HepG2 (cell line): ENCODE results near the gene SLC25A25. TPM values are rescaled to one million over a fixed set of nuclear protein-coding genes. Genes with fewer than 3 reads are reported as not detected.

Experiments used
- ATAC-seq: fragments of 200-7000 bp; cut with Tn5 transposase; 3 replicates; pipeline ENCODE4 v1.9.1; 2020; ENCODE audit warnings: mild to moderate bottlenecking, moderate library complexity
- BruUV-seq: library from RNA; stranded (reverse); fragments of 400-500 nt; replicated peaks from 2 replicates; lab custom pipeline; 2021; lab: Mats Ljungman, UMichigan
- CTCF ChIA-PET: fragments of 300-600 bp; formaldehyde crosslinking; extraction: SDS; loops from one replicate; lab custom pipeline; 2021; ENCODE audit warnings: low total read pairs, inconsistent platforms, low intra/inter-chr PET ratio; lab: Yijun Ruan, JAX
- POLR2A ChIA-PET: fragments of 350-600 bp; sonication (Branson Sonifier 250); formaldehyde crosslinking; loops from one replicate; lab custom pipeline; 2020; ENCODE audit warnings: antibody characterized with exemption, inconsistent platforms; lab: Yijun Ruan, JAX
- DNase-seq: peaks from one replicate; pipeline ENCODE4 v3.0.0-alpha.2; 2015; ENCODE audit warnings: low spot score
- FAIRE-seq: peaks from 3 replicates; lab custom pipeline; 2011; peaks lifted over from hg19 to GRCh38; lab: Jason Lieb, UNC
- H2AFZ ChIP-seq: one replicate; pipeline ENCODE4 v1.6.1; 2011; ENCODE audit warnings: low read length, inconsistent platforms
- H3K27ac ChIP-seq: fragments of 300-600 bp; 3 replicates; pipeline ENCODE4 v1.8.0; 2011; ENCODE audit warnings: mixed run types, mild to moderate bottlenecking, mixed read lengths, low read length, inconsistent platforms; ENCODE audit not compliant: insufficient read depth; ENCODE audit errors: extremely low read length
- H3K27me3 ChIP-seq, 2 experiments: fragments of 200-600 bp in 1 of 2; 2 replicates in 1 of 2; 3 replicates in 1 of 2; pipeline versions ENCODE4 v1.6.0 to v1.8.0; 2011; ENCODE audit warnings: low read length in 2 of 2, mild to moderate bottlenecking in 2 of 2, moderate library complexity in 2 of 2, inconsistent platforms in 1 of 2; ENCODE audit not compliant: insufficient read depth in 2 of 2, control insufficient read depth in 1 of 2
- H3K36me3 ChIP-seq, 2 experiments: fragments of 200-600 bp in 1 of 2; replicated peaks in 1 of 2; 2 replicates in 1 of 2; 3 replicates in 1 of 2; pipeline versions ENCODE4 v1.5.1 to v1.8.0; 2011; ENCODE audit warnings: low read length in 2 of 2, inconsistent platforms in 1 of 2; ENCODE audit not compliant: insufficient read depth in 2 of 2, control insufficient read depth in 1 of 2
- H3K4me1 ChIP-seq: 2 replicates; pipeline ENCODE4 v1.5.1; 2012; ENCODE audit warnings: low read length, inconsistent platforms; ENCODE audit not compliant: insufficient read depth
- H3K4me2 ChIP-seq: 2 replicates; pipeline ENCODE4 v1.6.0; 2011; ENCODE audit warnings: low read depth, low read length, inconsistent platforms
- H3K4me3 ChIP-seq, 3 experiments: fragments of 200-600 bp in 1 of 3; sonication (generic), shearing (Covaris generic) in 1 of 3; replicated peaks in 1 of 3; 2 replicates each; pipeline ENCODE4 v1.5.1; 2011 to 2016; ENCODE audit warnings: low read length in 3 of 3, inconsistent platforms in 2 of 3, low read depth in 2 of 3, mild to moderate bottlenecking in 2 of 3, control low read depth in 1 of 3, mixed read lengths in 1 of 3; ENCODE audit not compliant: insufficient read depth in 1 of 3
- H3K79me2 ChIP-seq: one replicate; pipeline ENCODE4 v1.6.1; 2011; ENCODE audit warnings: low read length, inconsistent platforms; ENCODE audit not compliant: insufficient read depth
- H3K9ac ChIP-seq: 2 replicates; pipeline ENCODE4 v1.6.0; 2011; ENCODE audit warnings: mild to moderate bottlenecking, low read depth, low read length, inconsistent platforms; ENCODE audit not compliant: insufficient read depth
- H3K9me3 ChIP-seq: 2 replicates; pipeline ENCODE4 v1.5.1; 2012; ENCODE audit warnings: mild to moderate bottlenecking, low read length
- H4K20me1 ChIP-seq: 2 replicates; pipeline ENCODE4 v1.6.0; 2011; ENCODE audit warnings: inconsistent platforms, mild to moderate bottlenecking, low read length, moderate library complexity; ENCODE audit not compliant: insufficient read depth
- E2F2 ChIP-seq: sonication (generic); formaldehyde crosslinking; IDR thresholded peaks from 2 replicates; pipeline ENCODE4 v1.4.0; 2020; ENCODE audit warnings: missing genetic modification reagents, borderline replicate concordance
- HMGXB3 ChIP-seq: sonication (generic); formaldehyde crosslinking; IDR thresholded peaks from 2 replicates; pipeline ENCODE4 v1.4.0; 2020; ENCODE audit warnings: missing genetic modification reagents, borderline replicate concordance
- MED1 ChIP-seq: sonication (generic); formaldehyde crosslinking; IDR thresholded peaks from 2 replicates; pipeline ENCODE4 v1.4.0; 2020; ENCODE audit warnings: missing genetic modification reagents
- NRL ChIP-seq: sonication (generic); formaldehyde crosslinking; IDR thresholded peaks from 2 replicates; pipeline ENCODE4 v1.5.0; 2020; ENCODE audit warnings: missing genetic modification reagents, mild to moderate bottlenecking, moderate library complexity, borderline replicate concordance
- POLR2G ChIP-seq: fragments of 200-400 bp; formaldehyde crosslinking; IDR thresholded peaks from 2 replicates; pipeline ENCODE4 v1.6.1; 2018; ENCODE audit warnings: mild to moderate bottlenecking, low read depth, low read length, moderate library complexity
- SETDB1 ChIP-seq: sonication (generic); formaldehyde crosslinking; IDR thresholded peaks from 2 replicates; pipeline ENCODE4 v1.5.1; 2020; ENCODE audit warnings: missing genetic modification reagents, mild to moderate bottlenecking, borderline replicate concordance
- SYNCRIP ChIP-seq: fragments of 200-400 bp; formaldehyde crosslinking; IDR thresholded peaks from 2 replicates; pipeline ENCODE4 v1.6.1; 2018; ENCODE audit warnings: mild to moderate bottlenecking, low read depth, low read length; ENCODE audit not compliant: insufficient read depth
- ZNF296 ChIP-seq: sonication (generic); formaldehyde crosslinking; conservative IDR thresholded peaks from 2 replicates; pipeline ENCODE4 v1.5.0; 2020; ENCODE audit warnings: mild to moderate bottlenecking, missing genetic modification reagents
- ZNF598 ChIP-seq: sonication (generic); formaldehyde crosslinking; IDR thresholded peaks from 2 replicates; pipeline ENCODE4 v1.5.1; 2020; ENCODE audit warnings: mild to moderate bottlenecking, missing genetic modification reagents, borderline replicate concordance
- WGBS: methylation state at CpG from one replicate; pipeline ENCODE4 v1.1.6; 2017; ENCODE audit warnings: low lambda C conversion rate; 5-methylcytosine and 5-hydroxymethylcytosine counted together
- in situ Hi-C: cut with HindIII; loops from 2 replicates; pipeline ENCODE4 v1.10.0; 2017; ENCODE audit warnings: low pct_unique_long_range_greater_than_20kb; ENCODE audit not compliant: extremely low pct_ligation_motif_present
- intact Hi-C: fragments of 100-400 bp; cut with micrococcal nuclease; formaldehyde crosslinking; loops from one replicate; pipeline ENCODE4 v1.10.0; 2022; ENCODE audit not compliant: unreplicated experiment
- polyA plus RNA-seq, 8 experiments: library from polyadenylated mRNA; depleted of rRNA in 3 of 8; stranded (reverse) in 7 of 8; unstranded in 1 of 8; fragments of >200 nt; fragmentation: Illumina TruSeq in 4 of 8; extraction: Trizol in 4 of 8; gene quantifications; 2 replicates each; pipeline versions ENCODE4 v1.2.1 to v1.2.3, GENCODE V29; 2011 to 2016; ENCODE audit warnings: low read depth in 4 of 8, missing spikeins in 1 of 8, mixed read lengths in 1 of 8; ENCODE audit not compliant: insufficient read depth in 1 of 8
- total RNA-seq, 5 experiments: library from RNA; depleted of rRNA; stranded (reverse); fragments of >200 nt; fragmentation: Illumina TruSeq; extraction: Trizol; gene quantifications; 2 replicates each; pipeline ENCODE4 v1.2.3, GENCODE V29; 2016; ENCODE audit warnings: low read depth in 1 of 5
- TF ChIP-seq, protein P1 (sequence below): sonication (generic); formaldehyde crosslinking; IDR thresholded peaks from 2 replicates; pipeline ENCODE4 v1.4.0; 2020; ENCODE audit warnings: missing genetic modification reagents
- TF ChIP-seq, protein P2 (sequence below): sonication (generic); formaldehyde crosslinking; IDR thresholded peaks from 2 replicates; pipeline ENCODE4 v1.4.0; 2020; ENCODE audit warnings: missing genetic modification reagents

The SLC25A25 gene
- total and polyA plus RNA-seq, 2 of the 13 experiments (the other 11 are each of a cell fraction or from before 2014, with no cell fraction given) = 10.5 to 24.8 TPM

DNA sequence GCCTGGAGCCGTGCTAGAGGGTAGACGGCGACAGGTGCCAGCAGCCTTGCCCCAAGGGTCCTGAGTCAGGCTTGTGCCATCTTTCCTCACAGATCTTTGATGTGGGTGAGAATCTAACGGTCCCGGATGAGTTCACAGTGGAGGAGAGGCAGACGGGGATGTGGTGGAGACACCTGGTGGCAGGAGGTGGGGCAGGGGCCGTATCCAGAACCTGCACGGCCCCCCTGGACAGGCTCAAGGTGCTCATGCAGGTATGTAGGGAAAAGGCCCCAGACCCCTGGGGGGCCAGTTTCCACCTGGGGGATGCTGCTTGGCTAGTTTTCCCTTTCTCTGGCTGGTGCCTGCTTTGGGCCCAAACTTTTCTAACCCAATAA lies 35.5 kb downstream of the SLC25A25 start (continued):
- no peak for TF ChIP-seq HMGXB3

DNA sequence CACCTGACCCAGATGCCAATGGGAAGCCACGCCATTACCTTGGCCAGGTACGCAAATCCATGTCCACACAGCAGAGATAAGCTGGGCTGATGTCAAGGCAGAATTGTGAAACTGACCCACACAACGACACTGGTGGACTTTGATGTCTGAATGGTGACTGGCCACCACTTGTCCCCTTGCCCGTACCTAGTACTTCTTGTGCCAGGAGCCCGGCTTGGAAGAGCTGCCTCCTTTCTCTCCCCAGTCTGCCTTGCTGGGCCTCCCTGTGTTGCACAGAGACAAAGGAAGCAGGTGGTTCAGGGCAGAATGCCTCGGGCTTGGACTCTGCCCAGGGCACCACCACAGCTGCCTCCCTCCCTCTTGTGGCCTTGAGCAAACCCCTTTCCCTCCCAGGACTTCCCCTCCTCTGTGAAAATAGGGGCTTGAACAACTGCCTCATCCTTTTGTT lies 36.2 kb downstream of the SLC25A25 start:
- Histone ChIP-seq H3K79me2 (peaks cover 24% of the 10 kb centered on the region), H3K4me2 (peak overlapping the region; percentile 61), H3K27ac (peak overlapping the region; percentile 90), H3K9me3 (no peaks in the 10 kb centered on the region), H3K27me3 (no peaks in the 10 kb centered on the region; a peak in 1 of 5 replicates), H3K4me3 (peak overlapping the region in 1 of 3 experiments; percentile 38; a peak in 2 of 6 replicates), H2AFZ (no peak overlapping the region), H3K9ac (peak overlapping the region; percentile 62), H3K4me1 (peaks cover 89% of the 10 kb centered on the region), H3K36me3 (peaks cover 23 to 57% of the 10 kb centered on the region in 2 experiments), H4K20me1 (peaks cover 16% of the 10 kb centered on the region; the same call in 1 of the 2 replicates)
- WGBS = 0% methylated on average over 3 of the region's 6 CpGs
- intact Hi-C loops = loop anchor here (5.0 kb wide), 1 partner anchor 37 kb away; the partner anchor contains the start of genes NAIF1 and SLC25A25
- no TSS peak for BruUV-seq
- peak; percentile 92 for FAIRE-seq
- ATAC-seq = peak; percentile 54
- ChIA-PET POLR2A (interaction anchor here (0.8 to 2.7 kb wide), 9 partner anchors 10 to 154 kb away, joined by 3 to 40 read pairs (median 6); partner anchors contain the start of gene NAIF1), CTCF (interaction anchor here (1.3 to 2.6 kb wide), 2 partner anchors 14 to 20 kb away, joined by 5 to 14 read pairs; no protein-coding TSS in a partner anchor)
- peak; percentile 87 for DNase-seq
- in situ Hi-C loops = no loop called here
- TF ChIP-seq POLR2G (0 out of 2 replicates have a peak, but pooled peaks have one; percentile 34), SYNCRIP (no peak), NRL (CRISPR knock-in tag) (peak; percentile 88), E2F2 (CRISPR knock-in tag) (no peak), ZNF598 (peak; percentile 37; the same call in 1 of the 2 replicates), SETDB1 (CRISPR knock-in tag) (no peak), MED1 (CRISPR knock-in tag) (peak; percentile 88), ZNF296 (CRISPR knock-in tag) (no peak)
- TF ChIP-seq, protein P1, sequence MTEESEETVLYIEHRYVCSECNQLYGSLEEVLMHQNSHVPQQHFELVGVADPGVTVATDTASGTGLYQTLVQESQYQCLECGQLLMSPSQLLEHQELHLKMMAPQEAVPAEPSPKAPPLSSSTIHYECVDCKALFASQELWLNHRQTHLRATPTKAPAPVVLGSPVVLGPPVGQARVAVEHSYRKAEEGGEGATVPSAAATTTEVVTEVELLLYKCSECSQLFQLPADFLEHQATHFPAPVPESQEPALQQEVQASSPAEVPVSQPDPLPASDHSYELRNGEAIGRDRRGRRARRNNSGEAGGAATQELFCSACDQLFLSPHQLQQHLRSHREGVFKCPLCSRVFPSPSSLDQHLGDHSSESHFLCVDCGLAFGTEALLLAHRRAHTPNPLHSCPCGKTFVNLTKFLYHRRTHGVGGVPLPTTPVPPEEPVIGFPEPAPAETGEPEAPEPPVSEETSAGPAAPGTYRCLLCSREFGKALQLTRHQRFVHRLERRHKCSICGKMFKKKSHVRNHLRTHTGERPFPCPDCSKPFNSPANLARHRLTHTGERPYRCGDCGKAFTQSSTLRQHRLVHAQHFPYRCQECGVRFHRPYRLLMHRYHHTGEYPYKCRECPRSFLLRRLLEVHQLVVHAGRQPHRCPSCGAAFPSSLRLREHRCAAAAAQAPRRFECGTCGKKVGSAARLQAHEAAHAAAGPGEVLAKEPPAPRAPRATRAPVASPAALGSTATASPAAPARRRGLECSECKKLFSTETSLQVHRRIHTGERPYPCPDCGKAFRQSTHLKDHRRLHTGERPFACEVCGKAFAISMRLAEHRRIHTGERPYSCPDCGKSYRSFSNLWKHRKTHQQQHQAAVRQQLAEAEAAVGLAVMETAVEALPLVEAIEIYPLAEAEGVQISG = peak; percentile 47; the same call in 1 of the 2 replicates
- TF ChIP-seq, protein P2, sequence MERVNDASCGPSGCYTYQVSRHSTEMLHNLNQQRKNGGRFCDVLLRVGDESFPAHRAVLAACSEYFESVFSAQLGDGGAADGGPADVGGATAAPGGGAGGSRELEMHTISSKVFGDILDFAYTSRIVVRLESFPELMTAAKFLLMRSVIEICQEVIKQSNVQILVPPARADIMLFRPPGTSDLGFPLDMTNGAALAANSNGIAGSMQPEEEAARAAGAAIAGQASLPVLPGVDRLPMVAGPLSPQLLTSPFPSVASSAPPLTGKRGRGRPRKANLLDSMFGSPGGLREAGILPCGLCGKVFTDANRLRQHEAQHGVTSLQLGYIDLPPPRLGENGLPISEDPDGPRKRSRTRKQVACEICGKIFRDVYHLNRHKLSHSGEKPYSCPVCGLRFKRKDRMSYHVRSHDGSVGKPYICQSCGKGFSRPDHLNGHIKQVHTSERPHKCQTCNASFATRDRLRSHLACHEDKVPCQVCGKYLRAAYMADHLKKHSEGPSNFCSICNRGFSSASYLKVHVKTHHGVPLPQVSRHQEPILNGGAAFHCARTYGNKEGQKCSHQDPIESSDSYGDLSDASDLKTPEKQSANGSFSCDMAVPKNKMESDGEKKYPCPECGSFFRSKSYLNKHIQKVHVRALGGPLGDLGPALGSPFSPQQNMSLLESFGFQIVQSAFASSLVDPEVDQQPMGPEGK = peak; percentile 84
